Activated B cell treated with CpG ODN at 0.5 μM for 24 hours (primary cell): ENCODE measurements around the gene MAZ. TPM values are rescaled to one million over a fixed set of nuclear protein-coding genes. Genes with fewer than 3 reads are reported as not detected.

Experiments
- ATAC-seq: fragments of 200-7000 bp; cut with Tn5 transposase; one replicate; pipeline ENCODE4 v1.10.0; 2021; ENCODE audit warnings: low read depth, mild to moderate bottlenecking, moderate library complexity
- CTCF ChIA-PET: fragments of 350-600 bp; sonication (Branson Sonifier 250); formaldehyde crosslinking; loops from one replicate; lab custom pipeline; 2021; ENCODE audit warnings: antibody characterized with exemption; lab: Charles Lee
- POLR2A ChIA-PET: fragments of 350-600 bp; sonication (Branson Sonifier 250); formaldehyde crosslinking; loops from one replicate; lab custom pipeline; 2021; ENCODE audit warnings: antibody characterized with exemption; lab: Charles Lee
- DNase-seq: peaks from one replicate; pipeline ENCODE4 v3.0.0; 2022
- H3K27ac Mint-ChIP-seq: one replicate; pipeline ENCODE4 v1.8.0; 2020; ENCODE audit warnings: mixed read lengths
- H3K27me3 Mint-ChIP-seq: one replicate; pipeline ENCODE4 v1.8.0; 2021; ENCODE audit warnings: mixed read lengths
- H3K36me3 Mint-ChIP-seq: one replicate; pipeline ENCODE4 v1.8.0; 2021; ENCODE audit warnings: low read depth, mixed read lengths
- H3K4me1 Mint-ChIP-seq: one replicate; pipeline ENCODE4 v1.8.0; 2021; ENCODE audit warnings: mixed read lengths
- H3K4me3 Mint-ChIP-seq: one replicate; pipeline ENCODE4 v1.8.0; 2020; ENCODE audit warnings: mild to moderate bottlenecking, mixed read lengths
- H3K9me3 Mint-ChIP-seq: one replicate; pipeline ENCODE4 v1.8.0; 2020; ENCODE audit warnings: mixed read lengths
- CTCF ChIP-seq: fragments of 200-600 bp; IDR thresholded peaks from one replicate; pipeline ENCODE4 v1.8.0; 2022; ENCODE audit warnings: antibody characterized with exemption, mild to moderate bottlenecking
- intact Hi-C: fragments of 100-400 bp; cut with micrococcal nuclease; formaldehyde crosslinking; loops from one replicate; pipeline ENCODE4 v1.15.1; 2024
- total RNA-seq: library from RNA; stranded (reverse); gene quantifications from 2 replicates; pipeline ENCODE4 v1.2.3, GENCODE V29; 2022

The MAZ gene
- total RNA-seq, 1 donor from 2014 or later, result 187 TPM

- Mint-ChIP-seq H3K9me3 (no peaks in the 10 kb centered on the region), H3K27me3 (no peaks in the 10 kb centered on the region), H3K4me1 (peaks cover 44% of the 10 kb centered on the region), H3K4me3 (peak overlapping the region; percentile 100), H3K27ac (peak overlapping the region; percentile 100), H3K36me3 (peaks cover 34% of the 10 kb centered on the region)
- ATAC-seq (peak; percentile 70), DNase-seq (peak; percentile 96)
- POLR2A ChIA-PET, result interaction anchor here (0.6 to 6.1 kb wide), 17 partner anchors 9 to 1313 kb away, joined by 3 to 147 read pairs (median 5); partner anchors contain the start of genes KCTD13, KIF22, MVP and PAGR1
- TF ChIP-seq CTCF, result no peak
- intact Hi-C loops, result loop anchor here (2.0 kb wide), 1 partner anchor 15 kb away; the partner anchor contains the start of gene MVP
- CTCF ChIA-PET, result interaction anchor here (1.0 kb wide), 1 partner anchor 21 kb away, joined by 5 read pairs; no protein-coding TSS in a partner anchor
Measured at GRCh38 chr16:29805232-29806098, 864 bp upstream of the MAZ start.

- Mint-ChIP-seq H3K36me3 (peaks cover 28% of the 10 kb centered on the region), H3K27ac (peak overlapping the region; percentile 81), H3K27me3 (no peaks in the 10 kb centered on the region), H3K4me1 (peaks cover 58% of the 10 kb centered on the region), H3K4me3 (peak overlapping the region; percentile 80), H3K9me3 (no peaks in the 10 kb centered on the region)
- DNase-seq, result peak; percentile 55
- CTCF ChIA-PET, result interaction anchor here (1.0 to 2.8 kb wide), 8 partner anchors 9 to 200 kb away, joined by 3 to 43 read pairs (median 8); partner anchors contain the start of genes KIF22, MVP and PAGR1
- no peak for ATAC-seq
- POLR2A ChIA-PET, result interaction anchor here (0.5 to 5.5 kb wide), 19 partner anchors 11 to 1315 kb away, joined by 3 to 147 read pairs (median 5); partner anchors contain the start of genes ALDOA, KCTD13, KIF22 and MVP
- intact Hi-C loops, result loop anchor here (1.0 to 2.0 kb wide), 6 partner anchors 9 to 225 kb away; partner anchors contain the start of genes KIF22, MVP and PAGR1
- no peak for TF ChIP-seq CTCF
Measured at GRCh38 chr16:29806641-29807425, 504 bp downstream of the MAZ start.

GRCh38 chr16:29807426-29808218 is 1.3 kb downstream of the MAZ start:
- ATAC-seq (peak; percentile 29), DNase-seq (peak; percentile 74)
- Mint-ChIP-seq H3K36me3 (peaks cover 28% of the 10 kb centered on the region), H3K27ac (peak overlapping the region; percentile 81), H3K4me3 (peak overlapping the region; percentile 80), H3K27me3 (no peaks in the 10 kb centered on the region), H3K9me3 (no peaks in the 10 kb centered on the region), H3K4me1 (peaks cover 60% of the 10 kb centered on the region)
- ChIA-PET POLR2A (interaction anchor here (0.5 to 5.5 kb wide), 14 partner anchors 11 to 610 kb away, joined by 3 to 147 read pairs (median 6); partner anchors contain the start of genes ALDOA, KCTD13, KIF22 and MVP), CTCF (interaction anchor here (0.8 to 2.8 kb wide), 10 partner anchors 9 to 199 kb away, joined by 3 to 43 read pairs (median 8); partner anchors contain the start of genes KIF22, MVP, PAGR1 and TAOK2)
- intact Hi-C loops, result loop anchor here (1.0 to 2.0 kb wide), 6 partner anchors 9 to 225 kb away; partner anchors contain the start of genes KIF22, MVP and PAGR1
- no peak for TF ChIP-seq CTCF

- CTCF ChIA-PET, result interaction anchor here (0.8 to 2.8 kb wide), 11 partner anchors 8 to 198 kb away, joined by 3 to 43 read pairs (median 7); partner anchors contain the start of genes KIF22, MVP, PAGR1 and TAOK2
Measured at GRCh38 chr16:29808219-29808900, 2.0 kb downstream of the MAZ start.

More at GRCh38 chr16:29808219-29808900, 2.0 kb downstream of the MAZ start:
- peak overlapping the region; percentile 80 for H3K4me3 Mint-ChIP-seq
- POLR2A ChIA-PET, result interaction anchor here (0.6 to 5.5 kb wide), 10 partner anchors 11 to 609 kb away, joined by 3 to 147 read pairs (median 8); partner anchors contain the start of genes ALDOA, KCTD13, KIF22 and MVP
- no peaks in the 10 kb centered on the region for H3K27me3 Mint-ChIP-seq
- ATAC-seq (no peak), DNase-seq (no peak)
- no peak for TF ChIP-seq CTCF
- intact Hi-C loops, result no loop called here
- H3K36me3 Mint-ChIP-seq, result peaks cover 26% of the 10 kb centered on the region
- H3K9me3 Mint-ChIP-seq, result no peaks in the 10 kb centered on the region
- peak overlapping the region; percentile 81 for H3K27ac Mint-ChIP-seq
- H3K4me1 Mint-ChIP-seq, result peaks cover 59% of the 10 kb centered on the region
